Gastrocnemius medialis (tissue), 4 donors: Measurements from ENCODE around the gene PPRC1.

Source experiments
- POLR2A ChIP-seq, 2 donors: fragments of 450-650 bp; IDR thresholded peaks; one replicate each; pipeline ENCODE4 v1.6.1; 2017; ENCODE audit warnings: antibody characterized with exemption in 2 of 2, mild to moderate bottlenecking in 2 of 2, moderate library complexity in 2 of 2
- TF ChIP-seq, protein P1 (sequence below), 5 experiments: fragments of 450-650 bp in 3 of 5; fragments of 200-600 bp in 2 of 5; sonication (generic) in 2 of 5; IDR thresholded peaks in 4 of 5; conservative IDR thresholded peaks in 1 of 5; 1 replicate in 4 of 5; 2 replicates in 1 of 5; pipeline ENCODE4 v1.5.1; 2016 to 2019; ENCODE audit warnings: antibody characterized with exemption in 5 of 5, mild to moderate bottlenecking in 3 of 5, moderate library complexity in 3 of 5

GRCh38 chr10:102185272-102185671 lies 52.4 kb downstream of the PPRC1 start:
- TF ChIP-seq POLR2A (IDR thresholded peaks at IDR 0.05) = no peak
- TF ChIP-seq, protein P1, sequence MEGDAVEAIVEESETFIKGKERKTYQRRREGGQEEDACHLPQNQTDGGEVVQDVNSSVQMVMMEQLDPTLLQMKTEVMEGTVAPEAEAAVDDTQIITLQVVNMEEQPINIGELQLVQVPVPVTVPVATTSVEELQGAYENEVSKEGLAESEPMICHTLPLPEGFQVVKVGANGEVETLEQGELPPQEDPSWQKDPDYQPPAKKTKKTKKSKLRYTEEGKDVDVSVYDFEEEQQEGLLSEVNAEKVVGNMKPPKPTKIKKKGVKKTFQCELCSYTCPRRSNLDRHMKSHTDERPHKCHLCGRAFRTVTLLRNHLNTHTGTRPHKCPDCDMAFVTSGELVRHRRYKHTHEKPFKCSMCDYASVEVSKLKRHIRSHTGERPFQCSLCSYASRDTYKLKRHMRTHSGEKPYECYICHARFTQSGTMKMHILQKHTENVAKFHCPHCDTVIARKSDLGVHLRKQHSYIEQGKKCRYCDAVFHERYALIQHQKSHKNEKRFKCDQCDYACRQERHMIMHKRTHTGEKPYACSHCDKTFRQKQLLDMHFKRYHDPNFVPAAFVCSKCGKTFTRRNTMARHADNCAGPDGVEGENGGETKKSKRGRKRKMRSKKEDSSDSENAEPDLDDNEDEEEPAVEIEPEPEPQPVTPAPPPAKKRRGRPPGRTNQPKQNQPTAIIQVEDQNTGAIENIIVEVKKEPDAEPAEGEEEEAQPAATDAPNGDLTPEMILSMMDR (IDR thresholded peaks at IDR 0.05 in 4 of 5, conservative IDR thresholded peaks at IDR 0.05 in 1 of 5) = no peak
